Measurements from ENCODE around the gene MAD1L1.

GRCh38 chr7:2018569-2019460 lies 213.9 kb downstream of the MAD1L1 start:
- no peak for TF ChIP-seq CTCF (conservative IDR thresholded peaks at IDR 0.05; ENCODE audit: low read depth, low read length)
- TF ChIP-seq FOS (IDR thresholded peaks at IDR 0.05; ENCODE audit: low read depth, low read length) = 0 out of 2 replicates have a peak, but pooled peaks have one; percentile 7
- TF ChIP-seq POLR2A (IDR thresholded peaks at IDR 0.05; ENCODE audit: low read depth, low read length) = no peak
- TF ChIP-seq ELK1 (IDR thresholded peaks at IDR 0.05; ENCODE audit: borderline replicate concordance, low read depth, low read length) = no peak
- TF ChIP-seq MXI1 (IDR thresholded peaks at IDR 0.05; ENCODE audit: borderline replicate concordance, low read depth, low read length) = 0 out of 2 replicates have a peak, but pooled peaks have one; percentile 23
- no peak for TF ChIP-seq RAD21 (IDR thresholded peaks at IDR 0.05; ENCODE audit: low read length)
- no peak for TF ChIP-seq BHLHE40 (IDR thresholded peaks at IDR 0.05; ENCODE audit: low read depth, low read length)
